Body of pancreas (tissue), 4 donors: ENCODE results near the gene CRIM1.

Experiments
- POLR2A ChIP-seq, 3 donors: fragments of 450-650 bp; IDR thresholded peaks; one replicate each; pipeline ENCODE4 v1.6.1; 2016; ENCODE audit warnings: antibody characterized with exemption in 3 of 3, mild to moderate bottlenecking in 2 of 3
- TF ChIP-seq, protein P1 (sequence below), 7 experiments: fragments of 450-650 bp in 4 of 7; fragments of 200-600 bp in 3 of 7; sonication (generic) in 3 of 7; IDR thresholded peaks; one replicate each; pipeline ENCODE4 v1.5.1; 2016 to 2019; ENCODE audit warnings: antibody characterized with exemption in 7 of 7

DNA sequence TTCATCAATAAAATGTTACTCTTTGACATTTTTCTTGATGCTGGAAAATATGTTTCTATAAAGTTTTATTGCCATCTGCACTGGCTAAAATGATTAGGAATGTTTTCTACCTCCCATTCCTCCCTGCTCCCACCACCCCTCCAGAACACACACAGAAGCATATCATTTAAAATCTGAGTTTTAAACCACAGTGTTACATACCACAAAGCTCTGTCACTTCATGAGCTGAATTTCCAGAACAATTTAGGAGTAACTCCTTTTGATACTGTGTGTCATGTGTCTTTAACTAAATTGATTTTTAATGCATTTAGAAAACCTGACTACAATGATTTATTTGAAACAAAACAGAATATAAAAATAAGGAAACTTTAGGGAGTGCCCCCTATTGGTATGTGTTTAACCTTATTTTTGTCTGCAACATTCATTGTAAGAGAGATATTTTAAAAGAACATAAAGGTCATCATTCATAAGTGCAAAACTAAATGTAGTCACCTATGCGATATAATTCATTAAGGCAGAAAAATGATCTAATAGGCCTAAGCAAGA lies 190.4 kb downstream of the CRIM1 start:
- TF ChIP-seq, protein P1, sequence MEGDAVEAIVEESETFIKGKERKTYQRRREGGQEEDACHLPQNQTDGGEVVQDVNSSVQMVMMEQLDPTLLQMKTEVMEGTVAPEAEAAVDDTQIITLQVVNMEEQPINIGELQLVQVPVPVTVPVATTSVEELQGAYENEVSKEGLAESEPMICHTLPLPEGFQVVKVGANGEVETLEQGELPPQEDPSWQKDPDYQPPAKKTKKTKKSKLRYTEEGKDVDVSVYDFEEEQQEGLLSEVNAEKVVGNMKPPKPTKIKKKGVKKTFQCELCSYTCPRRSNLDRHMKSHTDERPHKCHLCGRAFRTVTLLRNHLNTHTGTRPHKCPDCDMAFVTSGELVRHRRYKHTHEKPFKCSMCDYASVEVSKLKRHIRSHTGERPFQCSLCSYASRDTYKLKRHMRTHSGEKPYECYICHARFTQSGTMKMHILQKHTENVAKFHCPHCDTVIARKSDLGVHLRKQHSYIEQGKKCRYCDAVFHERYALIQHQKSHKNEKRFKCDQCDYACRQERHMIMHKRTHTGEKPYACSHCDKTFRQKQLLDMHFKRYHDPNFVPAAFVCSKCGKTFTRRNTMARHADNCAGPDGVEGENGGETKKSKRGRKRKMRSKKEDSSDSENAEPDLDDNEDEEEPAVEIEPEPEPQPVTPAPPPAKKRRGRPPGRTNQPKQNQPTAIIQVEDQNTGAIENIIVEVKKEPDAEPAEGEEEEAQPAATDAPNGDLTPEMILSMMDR (IDR thresholded peaks at IDR 0.05): no peak
- TF ChIP-seq POLR2A (IDR thresholded peaks at IDR 0.05): no peak
